GM10266 (cell line): Measurements from ENCODE around the gene CERS5.

Experiments used
- DNase-seq: peaks from one replicate; pipeline ENCODE4 v3.0.0; 2012; ENCODE audit errors: extremely low spot score
- TF ChIP-seq, protein P1 (sequence below): IDR thresholded peaks from 2 replicates; pipeline ENCODE4 v1.5.1; 2012; ENCODE audit warnings: mild to moderate bottlenecking, low read depth; ENCODE audit not compliant: control insufficient read depth, insufficient read depth; ENCODE audit errors: missing control alignments

Gene CERS5

GRCh38 chr12:50196537-50196936 is 29.4 kb upstream of the CERS5 start:
- TF ChIP-seq, protein P1, sequence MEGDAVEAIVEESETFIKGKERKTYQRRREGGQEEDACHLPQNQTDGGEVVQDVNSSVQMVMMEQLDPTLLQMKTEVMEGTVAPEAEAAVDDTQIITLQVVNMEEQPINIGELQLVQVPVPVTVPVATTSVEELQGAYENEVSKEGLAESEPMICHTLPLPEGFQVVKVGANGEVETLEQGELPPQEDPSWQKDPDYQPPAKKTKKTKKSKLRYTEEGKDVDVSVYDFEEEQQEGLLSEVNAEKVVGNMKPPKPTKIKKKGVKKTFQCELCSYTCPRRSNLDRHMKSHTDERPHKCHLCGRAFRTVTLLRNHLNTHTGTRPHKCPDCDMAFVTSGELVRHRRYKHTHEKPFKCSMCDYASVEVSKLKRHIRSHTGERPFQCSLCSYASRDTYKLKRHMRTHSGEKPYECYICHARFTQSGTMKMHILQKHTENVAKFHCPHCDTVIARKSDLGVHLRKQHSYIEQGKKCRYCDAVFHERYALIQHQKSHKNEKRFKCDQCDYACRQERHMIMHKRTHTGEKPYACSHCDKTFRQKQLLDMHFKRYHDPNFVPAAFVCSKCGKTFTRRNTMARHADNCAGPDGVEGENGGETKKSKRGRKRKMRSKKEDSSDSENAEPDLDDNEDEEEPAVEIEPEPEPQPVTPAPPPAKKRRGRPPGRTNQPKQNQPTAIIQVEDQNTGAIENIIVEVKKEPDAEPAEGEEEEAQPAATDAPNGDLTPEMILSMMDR, result no peak
- no peak for DNase-seq

- TF ChIP-seq, protein P1, result no peak
- DNase-seq, result no peak
These were observed 28.7 kb upstream of the CERS5 start for GRCh38 chr12:50195832-50196231.

- TF ChIP-seq, protein P1, result no peak
- no peak for DNase-seq
These were observed 25.7 kb upstream of the CERS5 start for GRCh38 chr12:50192908-50193307.

DNA sequence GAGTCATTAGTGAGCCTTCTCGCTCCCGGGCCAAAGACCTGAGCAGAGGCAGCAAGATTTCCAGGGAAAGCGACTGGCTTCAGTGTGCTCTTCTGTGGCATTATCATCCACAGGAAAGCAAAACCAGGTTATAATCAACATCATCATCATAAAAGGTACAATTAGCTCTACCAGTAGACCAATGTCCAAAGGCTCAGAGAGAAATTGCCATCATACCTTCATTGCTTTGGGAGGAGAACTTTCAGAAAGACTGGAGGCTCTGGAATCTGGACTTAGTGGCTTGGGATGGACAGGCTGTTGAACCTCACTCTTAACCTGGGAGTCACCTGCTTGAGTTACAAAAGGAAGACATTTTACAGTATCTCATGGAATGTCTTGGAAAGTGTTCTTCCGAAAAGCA is 25.1 kb upstream of the CERS5 start:
- TF ChIP-seq, protein P1, result no peak
- DNase-seq, result no peak

DNA sequence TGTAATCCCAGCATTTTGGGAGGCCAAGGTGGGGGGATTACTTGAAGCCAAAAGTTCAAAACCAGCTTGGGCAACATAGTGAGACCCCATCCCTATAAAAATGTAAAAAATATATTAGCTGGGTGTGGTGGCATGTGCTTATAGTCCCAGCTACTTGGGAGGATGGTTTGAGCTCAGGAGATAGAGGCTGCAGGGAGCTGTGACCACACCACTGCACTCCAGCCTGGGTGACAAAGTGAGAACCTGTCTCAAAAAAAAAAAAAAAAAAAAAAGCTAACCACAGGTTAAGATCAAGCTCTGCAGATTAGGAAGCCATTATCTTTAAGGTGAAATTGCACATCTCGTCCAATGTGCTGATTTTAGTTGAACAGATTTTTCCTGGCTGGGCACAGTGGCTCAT is 23.7 kb upstream of the CERS5 start:
- TF ChIP-seq, protein P1, result no peak
- DNase-seq, result no peak

DNA sequence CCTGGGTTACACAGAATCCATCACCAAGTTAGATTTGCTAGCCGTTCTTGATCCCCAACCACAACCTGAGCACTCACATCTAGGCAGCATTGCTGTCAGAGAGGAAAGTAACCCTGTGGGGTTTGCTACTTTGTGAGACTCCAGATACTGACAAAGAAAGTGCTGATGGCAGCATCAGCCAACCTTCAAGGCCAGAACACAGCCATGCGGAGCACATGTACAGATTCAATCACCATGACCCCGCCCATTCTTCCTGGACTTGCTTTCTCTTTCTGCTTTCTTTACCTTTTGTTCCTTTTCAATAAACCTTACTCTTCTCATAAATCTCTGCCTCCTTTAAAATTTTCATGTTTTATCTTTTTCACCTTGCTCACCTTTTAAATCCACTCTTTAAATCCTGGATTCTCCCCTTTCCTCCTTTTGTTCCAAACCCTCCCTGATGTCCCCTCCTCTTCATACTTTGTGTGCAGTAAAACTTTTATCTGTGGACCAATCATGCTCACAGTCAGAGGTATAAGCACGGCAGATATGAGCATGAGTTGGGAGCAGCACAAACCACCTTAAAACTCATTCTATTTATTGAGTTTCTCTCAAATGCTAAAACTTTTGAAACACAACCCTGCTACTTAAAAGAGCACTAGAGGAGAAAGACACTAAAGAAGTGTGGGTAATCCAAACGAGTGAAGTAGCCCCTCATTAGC is 21.9 kb upstream of the CERS5 start:
- DNase-seq, result no peak
- TF ChIP-seq, protein P1, result no peak

GRCh38 chr12:50188241-50188781 is 21.1 kb upstream of the CERS5 start:
- DNase-seq, result no peak
- TF ChIP-seq, protein P1, result no peak
